Sigmoid colon (tissue), 4 donors: ENCODE results near the gene DLGAP3.

Experiments used
- EP300 ChIP-seq, 4 donors: sonication (generic); formaldehyde crosslinking; IDR thresholded peaks; one replicate each; pipeline ENCODE4 v1.6.1; 2017; ENCODE audit warnings: antibody characterized with exemption in 4 of 4
- POLR2A ChIP-seq, 2 donors: fragments of 450-650 bp; IDR thresholded peaks; one replicate each; pipeline ENCODE4 v1.6.1; 2016; ENCODE audit warnings: antibody characterized with exemption in 2 of 2, mild to moderate bottlenecking in 2 of 2, moderate library complexity in 2 of 2
- TF ChIP-seq, protein P1 (sequence below), 4 experiments: fragments of 450-650 bp in 3 of 4; fragments of 200-600 bp in 1 of 4; IDR thresholded peaks; one replicate each; pipeline ENCODE4 v1.5.1; 2016 to 2019; ENCODE audit warnings: antibody characterized with exemption in 4 of 4, mild to moderate bottlenecking in 3 of 4, moderate library complexity in 2 of 4

GRCh38 chr1:34929853-34930701 lies 627 bp upstream of the DLGAP3 start:
- TF ChIP-seq, protein P1, sequence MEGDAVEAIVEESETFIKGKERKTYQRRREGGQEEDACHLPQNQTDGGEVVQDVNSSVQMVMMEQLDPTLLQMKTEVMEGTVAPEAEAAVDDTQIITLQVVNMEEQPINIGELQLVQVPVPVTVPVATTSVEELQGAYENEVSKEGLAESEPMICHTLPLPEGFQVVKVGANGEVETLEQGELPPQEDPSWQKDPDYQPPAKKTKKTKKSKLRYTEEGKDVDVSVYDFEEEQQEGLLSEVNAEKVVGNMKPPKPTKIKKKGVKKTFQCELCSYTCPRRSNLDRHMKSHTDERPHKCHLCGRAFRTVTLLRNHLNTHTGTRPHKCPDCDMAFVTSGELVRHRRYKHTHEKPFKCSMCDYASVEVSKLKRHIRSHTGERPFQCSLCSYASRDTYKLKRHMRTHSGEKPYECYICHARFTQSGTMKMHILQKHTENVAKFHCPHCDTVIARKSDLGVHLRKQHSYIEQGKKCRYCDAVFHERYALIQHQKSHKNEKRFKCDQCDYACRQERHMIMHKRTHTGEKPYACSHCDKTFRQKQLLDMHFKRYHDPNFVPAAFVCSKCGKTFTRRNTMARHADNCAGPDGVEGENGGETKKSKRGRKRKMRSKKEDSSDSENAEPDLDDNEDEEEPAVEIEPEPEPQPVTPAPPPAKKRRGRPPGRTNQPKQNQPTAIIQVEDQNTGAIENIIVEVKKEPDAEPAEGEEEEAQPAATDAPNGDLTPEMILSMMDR (IDR thresholded peaks at IDR 0.05) = no peak
- TF ChIP-seq POLR2A (IDR thresholded peaks at IDR 0.05) = no peak
- TF ChIP-seq EP300 (IDR thresholded peaks at IDR 0.05) = no peak
